NT2/D1 (cell line): Measurements from ENCODE around the gene GOLGA8T.
"Not testable (repeated sequence)": the region's sequence is repeated elsewhere in the genome, so short reads cannot be mapped to it uniquely, and the experiment has no call there.

Experiments used
- SUZ12 ChIP-seq: IDR thresholded peaks from 2 replicates; pipeline ENCODE4 v1.6.1; 2011; ENCODE audit not compliant: insufficient read length, insufficient read depth; ENCODE audit errors: extremely low read depth
- YY1 ChIP-seq: IDR thresholded peaks from 2 replicates; pipeline ENCODE4 v1.6.1; 2011; ENCODE audit not compliant: insufficient read length, insufficient read depth

DNA sequence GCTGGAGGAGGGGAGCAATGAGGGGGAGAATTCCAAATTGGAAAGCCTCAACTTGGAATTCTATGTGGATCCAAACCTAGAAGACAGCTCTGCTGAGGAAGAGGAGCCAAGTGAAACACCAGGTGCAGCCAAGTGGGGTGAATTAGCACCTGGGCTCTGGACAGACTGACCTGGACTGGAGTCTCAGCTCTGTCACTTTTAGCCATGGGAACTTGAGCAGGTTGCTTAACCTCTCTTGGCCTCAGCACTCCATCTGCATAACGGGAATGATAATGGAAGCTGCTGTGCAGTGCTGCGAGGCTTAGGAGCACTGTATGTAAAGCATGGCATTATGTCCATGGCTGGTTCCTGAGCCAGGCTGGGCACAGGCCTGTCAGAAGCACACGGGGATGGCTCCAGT is 41.8 kb downstream of the GOLGA8T start:
- TF ChIP-seq YY1, SUZ12: not testable (repeated sequence)
